Ishikawa (cell line): Measurements from ENCODE around the gene KRT23.

Experiments used
- CEBPB ChIP-seq: IDR thresholded peaks from 2 replicates; pipeline ENCODE4 v1.6.1; 2012
- CREB1 ChIP-seq: IDR thresholded peaks from 2 replicates; pipeline ENCODE4 v1.6.1; 2012; ENCODE audit warnings: low read depth
- EGR1 ChIP-seq: IDR thresholded peaks from 2 replicates; pipeline ENCODE4 v1.6.1; 2012
- EP300 ChIP-seq: IDR thresholded peaks from 2 replicates; pipeline ENCODE4 v1.6.1; 2012; ENCODE audit warnings: borderline replicate concordance
- FOXM1 ChIP-seq: IDR thresholded peaks from 2 replicates; pipeline ENCODE4 v1.6.1; 2012; ENCODE audit warnings: low read depth, borderline replicate concordance
- NFIC ChIP-seq: IDR thresholded peaks from 2 replicates; pipeline ENCODE4 v1.6.1; 2012
- RAD21 ChIP-seq: IDR thresholded peaks from 2 replicates; pipeline ENCODE4 v1.6.1; 2012; ENCODE audit warnings: low read depth
- REST ChIP-seq: IDR thresholded peaks from 2 replicates; pipeline ENCODE4 v1.6.1; 2012; ENCODE audit warnings: low read depth, mild to moderate bottlenecking
- TAF1 ChIP-seq: IDR thresholded peaks from 2 replicates; pipeline ENCODE4 v1.6.1; 2012; ENCODE audit warnings: low read depth, mild to moderate bottlenecking
- TCF12 ChIP-seq: IDR thresholded peaks from 2 replicates; pipeline ENCODE4 v1.6.1; 2012; ENCODE audit warnings: low read depth
- TEAD4 ChIP-seq: IDR thresholded peaks from 2 replicates; pipeline ENCODE4 v1.6.1; 2012
- YY1 ChIP-seq: IDR thresholded peaks from 2 replicates; pipeline ENCODE4 v1.6.1; 2012; ENCODE audit warnings: low read depth
- ZBTB7A ChIP-seq: IDR thresholded peaks from 2 replicates; pipeline ENCODE4 v1.6.1; 2012; ENCODE audit warnings: low read depth
- TF ChIP-seq, protein P1 (sequence below): IDR thresholded peaks from 2 replicates; pipeline ENCODE4 v1.6.1; 2012
- TF ChIP-seq, protein P2 (sequence below): IDR thresholded peaks from 2 replicates; pipeline ENCODE4 v1.6.1; 2012

Gene KRT23

GRCh38 chr17:40961591-40961990 is 24.1 kb upstream of the KRT23 start:
- TF ChIP-seq CREB1 (no peak), TCF12 (no peak), EGR1 (no peak), RAD21 (no peak), ZBTB7A (no peak), TEAD4 (no peak), FOXM1 (no peak), REST (no peak), YY1 (no peak), NFIC (no peak), CEBPB (no peak), TAF1 (no peak), EP300 (no peak)
- TF ChIP-seq, protein P1, sequence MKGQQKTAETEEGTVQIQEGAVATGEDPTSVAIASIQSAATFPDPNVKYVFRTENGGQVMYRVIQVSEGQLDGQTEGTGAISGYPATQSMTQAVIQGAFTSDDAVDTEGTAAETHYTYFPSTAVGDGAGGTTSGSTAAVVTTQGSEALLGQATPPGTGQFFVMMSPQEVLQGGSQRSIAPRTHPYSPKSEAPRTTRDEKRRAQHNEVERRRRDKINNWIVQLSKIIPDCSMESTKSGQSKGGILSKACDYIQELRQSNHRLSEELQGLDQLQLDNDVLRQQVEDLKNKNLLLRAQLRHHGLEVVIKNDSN: no peak
- TF ChIP-seq, protein P2, sequence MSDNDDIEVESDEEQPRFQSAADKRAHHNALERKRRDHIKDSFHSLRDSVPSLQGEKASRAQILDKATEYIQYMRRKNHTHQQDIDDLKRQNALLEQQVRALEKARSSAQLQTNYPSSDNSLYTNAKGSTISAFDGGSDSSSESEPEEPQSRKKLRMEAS: no peak

DNA sequence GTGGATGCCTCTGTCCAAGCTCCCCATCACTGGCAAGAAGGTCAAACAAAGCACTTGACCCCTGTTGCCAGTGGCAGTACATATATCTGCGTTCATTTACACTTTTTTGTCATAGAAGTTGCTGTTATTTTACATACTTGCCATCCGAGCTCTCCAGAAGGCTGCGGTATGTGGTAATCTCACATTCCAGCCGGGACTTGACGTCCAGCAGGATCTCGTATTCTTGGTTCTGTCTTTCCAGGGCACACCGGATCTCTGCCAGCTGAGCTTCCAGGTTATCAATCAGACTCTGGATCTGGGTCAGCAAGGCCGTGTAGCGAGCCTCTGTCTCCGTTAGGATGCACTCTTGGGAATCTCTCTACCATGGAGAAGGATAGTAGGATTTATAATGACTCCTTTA is 22.7 kb upstream of the KRT23 start:
- TF ChIP-seq, protein P1: no peak
- TF ChIP-seq, protein P2: no peak
- no peak for TF ChIP-seq ZBTB7A
- no peak for TF ChIP-seq RAD21
- TF ChIP-seq YY1: no peak
- TF ChIP-seq NFIC: no peak
- TF ChIP-seq FOXM1: no peak
- no peak for TF ChIP-seq CREB1
- TF ChIP-seq EGR1: no peak
- TF ChIP-seq CEBPB: no peak
- no peak for TF ChIP-seq EP300
- TF ChIP-seq TEAD4: no peak
- no peak for TF ChIP-seq TAF1
- TF ChIP-seq TCF12: no peak
- TF ChIP-seq REST: no peak

DNA sequence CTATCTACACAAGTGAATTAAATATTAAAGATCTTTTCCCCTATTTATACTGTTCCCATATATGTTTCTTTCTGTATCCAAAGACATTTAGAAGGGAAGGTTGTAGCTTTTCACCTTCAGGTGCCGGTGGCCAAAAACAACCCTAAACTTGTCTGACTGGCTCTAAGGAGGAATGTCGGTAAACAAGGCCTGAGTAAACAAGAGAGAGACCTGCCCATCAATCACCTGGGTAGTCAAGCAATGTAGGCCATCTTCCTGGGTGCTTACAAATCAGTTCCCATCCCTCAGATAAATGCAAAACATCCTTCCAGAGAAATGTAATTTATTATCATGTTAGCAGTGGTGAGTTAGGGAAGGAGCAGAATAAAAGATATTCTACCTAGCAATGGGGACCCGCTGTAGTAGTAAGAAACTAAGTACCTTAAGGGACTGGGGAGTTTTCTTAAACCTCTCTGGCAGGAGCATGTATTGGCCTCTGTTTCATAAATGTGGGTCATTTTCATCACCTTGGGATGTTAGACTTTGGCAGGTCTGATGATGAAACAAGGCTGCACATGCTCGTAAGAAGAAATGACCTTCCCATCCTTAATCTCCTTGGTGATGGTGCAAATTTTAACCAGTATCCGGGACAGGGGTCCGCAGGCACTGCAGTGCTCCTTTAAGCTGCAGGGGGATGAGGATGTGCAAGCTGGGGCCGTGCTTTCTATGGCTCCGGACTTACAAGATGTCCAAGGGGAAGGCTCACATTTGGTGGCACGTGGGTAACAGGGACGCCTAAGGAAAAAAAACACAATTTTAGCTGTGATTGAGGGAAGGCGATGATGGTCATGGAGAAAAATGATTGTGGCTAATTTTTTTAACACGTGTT is 20.9 kb upstream of the KRT23 start:
- TF ChIP-seq REST (no peak), TEAD4 (peak; percentile 83), EGR1 (no peak), YY1 (no peak), TCF12 (no peak), FOXM1 (no peak; the same call in 1 of the 2 replicates), CREB1 (no peak), TAF1 (no peak), ZBTB7A (no peak), RAD21 (no peak), CEBPB (no peak), NFIC (peak; percentile 55), EP300 (peak; percentile 61; the same call in 1 of the 2 replicates)
- TF ChIP-seq, protein P1: no peak
- TF ChIP-seq, protein P2: no peak
